Activated CD4-positive, alpha-beta T cell treated with anti-CD3 and anti-CD28 coated beads, Interleukin-2, amount 10 ng/mL, durations not matched to agents 24 days and 14 days (primary cell): ENCODE results near the gene ZG16B. TPM values are rescaled to one million over a fixed set of nuclear protein-coding genes. Genes with fewer than 3 reads are reported as not detected.

Experiments used
- DNase-seq: peaks from one replicate; pipeline ENCODE4 v3.0.0; 2022
- H3K27ac Mint-ChIP-seq: one replicate; pipeline ENCODE4 v1.8.0; 2022; ENCODE audit warnings: mild to moderate bottlenecking, mixed read lengths
- H3K27me3 Mint-ChIP-seq: one replicate; pipeline ENCODE4 v1.8.0; 2022; ENCODE audit warnings: mixed read lengths
- H3K36me3 Mint-ChIP-seq: one replicate; pipeline ENCODE4 v1.8.0; 2022; ENCODE audit warnings: low read depth, mild to moderate bottlenecking, mixed read lengths
- H3K4me1 Mint-ChIP-seq: one replicate; pipeline ENCODE4 v1.8.0; 2021; ENCODE audit warnings: mixed read lengths
- H3K4me3 Mint-ChIP-seq: one replicate; pipeline ENCODE4 v1.8.0; 2022; ENCODE audit warnings: mild to moderate bottlenecking, moderate library complexity, mixed read lengths
- H3K9me3 Mint-ChIP-seq: one replicate; pipeline ENCODE4 v1.8.0; 2021; ENCODE audit warnings: mixed read lengths
- intact Hi-C: fragments of 100-400 bp; cut with micrococcal nuclease; formaldehyde crosslinking; loops from one replicate; pipeline ENCODE4 v1.15.1; 2023
- total RNA-seq: library from RNA; stranded (reverse); gene quantifications from 2 replicates; pipeline ENCODE4 v1.2.3, GENCODE V29; 2022

The ZG16B gene
- total RNA-seq, result 9.3 and 11.0 TPM in 2 replicates

- intact Hi-C loops, result no loop called here
- peak; percentile 72 for DNase-seq
- H3K4me3 Mint-ChIP-seq, result peak within 1 kb of the TSS; percentile 65
- H3K36me3 Mint-ChIP-seq, result no peaks in the 10 kb centered on the region
- no peaks in the 10 kb centered on the region for H3K9me3 Mint-ChIP-seq
- H3K27me3 Mint-ChIP-seq, result peaks cover 2% of the 10 kb centered on the region
- H3K27ac Mint-ChIP-seq, result peak within 1 kb of the TSS; percentile 81
- H3K4me1 Mint-ChIP-seq, result peaks cover 3% of the 10 kb centered on the region
Measured at GRCh38 chr16:2829501-2830354, at the start of gene ZG16B. ZG16B (plus strand) TSS chr16:2830303; CDS start chr16:2830442, 139 bp downstream.

GRCh38 chr16:2782583-2783351, 47.3 kb upstream of the ZG16B start:
- peaks cover 11% of the 10 kb centered on the region for H3K4me1 Mint-ChIP-seq
- H3K36me3 Mint-ChIP-seq, result peaks cover 2% of the 10 kb centered on the region
- no peaks in the 10 kb centered on the region for H3K9me3 Mint-ChIP-seq
- intact Hi-C loops, result no loop called here
- H3K4me3 Mint-ChIP-seq, result no peak overlapping the region
- no peak overlapping the region for H3K27ac Mint-ChIP-seq
- H3K27me3 Mint-ChIP-seq, result peaks cover 18% of the 10 kb centered on the region
- DNase-seq, result no peak

GRCh38 chr16:2783581-2784357, 46.3 kb upstream of the ZG16B start:
- Mint-ChIP-seq H3K4me3 (no peak overlapping the region), H3K4me1 (peaks cover 3% of the 10 kb centered on the region), H3K36me3 (no peaks in the 10 kb centered on the region), H3K9me3 (no peaks in the 10 kb centered on the region), H3K27ac (no peak overlapping the region), H3K27me3 (peaks cover 22% of the 10 kb centered on the region)
- DNase-seq, result no peak
- intact Hi-C loops, result no loop called here

GRCh38 chr16:2784358-2785100, 45.6 kb upstream of the ZG16B start:
- H3K36me3 Mint-ChIP-seq, result no peaks in the 10 kb centered on the region
- peaks cover 2% of the 10 kb centered on the region for H3K4me1 Mint-ChIP-seq
- no peak for DNase-seq
- no peaks in the 10 kb centered on the region for H3K9me3 Mint-ChIP-seq
- intact Hi-C loops, result no loop called here
- H3K27ac Mint-ChIP-seq, result peak overlapping the region; percentile 41
- H3K27me3 Mint-ChIP-seq, result peaks cover 25% of the 10 kb centered on the region
- H3K4me3 Mint-ChIP-seq, result peak overlapping the region; percentile 81

- DNase-seq, result peak; percentile 70
- Mint-ChIP-seq H3K27me3 (peaks cover 26% of the 10 kb centered on the region), H3K36me3 (no peaks in the 10 kb centered on the region), H3K27ac (peak overlapping the region; percentile 41), H3K4me3 (peak overlapping the region; percentile 81), H3K4me1 (peaks cover 2% of the 10 kb centered on the region), H3K9me3 (no peaks in the 10 kb centered on the region)
- intact Hi-C loops, result no loop called here
Measured at GRCh38 chr16:2785101-2785991, 44.8 kb upstream of the ZG16B start.

- H3K9me3 Mint-ChIP-seq, result no peaks in the 10 kb centered on the region
- H3K4me1 Mint-ChIP-seq, result peaks cover 2% of the 10 kb centered on the region
- intact Hi-C loops, result no loop called here
- H3K27ac Mint-ChIP-seq, result no peak overlapping the region
- H3K36me3 Mint-ChIP-seq, result no peaks in the 10 kb centered on the region
- peaks cover 27% of the 10 kb centered on the region for H3K27me3 Mint-ChIP-seq
- no peak for DNase-seq
- H3K4me3 Mint-ChIP-seq, result peak overlapping the region; percentile 19
Measured at GRCh38 chr16:2786061-2786825, 43.9 kb upstream of the ZG16B start.

GRCh38 chr16:2786826-2787151, 43.3 kb upstream of the ZG16B start:
- no peak overlapping the region for H3K27ac Mint-ChIP-seq
- peaks cover 29% of the 10 kb centered on the region for H3K27me3 Mint-ChIP-seq
- DNase-seq, result no peak
- H3K36me3 Mint-ChIP-seq, result no peaks in the 10 kb centered on the region
- peaks cover 2% of the 10 kb centered on the region for H3K4me1 Mint-ChIP-seq
- H3K4me3 Mint-ChIP-seq, result no peak overlapping the region
- no peaks in the 10 kb centered on the region for H3K9me3 Mint-ChIP-seq
- intact Hi-C loops, result no loop called here

GRCh38 chr16:2787406-2787805, 42.7 kb upstream of the ZG16B start, which contains the start of gene PRSS33:
PRSS33 (minus strand) TSS chr16:2787560; CDS start chr16:2786547, 1,013 bp downstream.
- intact Hi-C loops, result no loop called here
- H3K27ac Mint-ChIP-seq, result no peak within 1 kb of the TSS
- DNase-seq, result no peak
- no peaks in the 10 kb centered on the region for H3K9me3 Mint-ChIP-seq
- H3K27me3 Mint-ChIP-seq, result peaks cover 29% of the 10 kb centered on the region
- peaks cover 2% of the 10 kb centered on the region for H3K4me1 Mint-ChIP-seq
- no peak within 1 kb of the TSS for H3K4me3 Mint-ChIP-seq
- no peaks in the 10 kb centered on the region for H3K36me3 Mint-ChIP-seq

- no peaks in the 10 kb centered on the region for H3K36me3 Mint-ChIP-seq
- intact Hi-C loops, result no loop called here
- no peaks in the 10 kb centered on the region for H3K9me3 Mint-ChIP-seq
- peaks cover 29% of the 10 kb centered on the region for H3K27me3 Mint-ChIP-seq
- H3K4me3 Mint-ChIP-seq, result no peak overlapping the region
- H3K27ac Mint-ChIP-seq, result no peak overlapping the region
- peaks cover 2% of the 10 kb centered on the region for H3K4me1 Mint-ChIP-seq
- no peak for DNase-seq
Measured at GRCh38 chr16:2787961-2788360, 42.1 kb upstream of the ZG16B start.

GRCh38 chr16:2790631-2791030, 39.5 kb upstream of the ZG16B start:
- no peak for DNase-seq
- H3K27me3 Mint-ChIP-seq, result peaks cover 36% of the 10 kb centered on the region
- H3K4me1 Mint-ChIP-seq, result no peaks in the 10 kb centered on the region

GRCh38 chr16:2791174-2791573, 38.9 kb upstream of the ZG16B start:
- Mint-ChIP-seq H3K27ac (no peak overlapping the region), H3K27me3 (peaks cover 37% of the 10 kb centered on the region), H3K9me3 (no peaks in the 10 kb centered on the region), H3K36me3 (no peaks in the 10 kb centered on the region), H3K4me3 (no peak overlapping the region), H3K4me1 (no peaks in the 10 kb centered on the region)
- DNase-seq, result no peak
- intact Hi-C loops, result no loop called here

More at GRCh38 chr16:2790631-2791030, 39.5 kb upstream of the ZG16B start:
- Mint-ChIP-seq H3K27ac (no peak overlapping the region), H3K9me3 (no peaks in the 10 kb centered on the region), H3K4me3 (no peak overlapping the region), H3K36me3 (no peaks in the 10 kb centered on the region)
- intact Hi-C loops, result no loop called here

- H3K27ac Mint-ChIP-seq, result no peak overlapping the region
- no peak overlapping the region for H3K4me3 Mint-ChIP-seq
- intact Hi-C loops, result no loop called here
- no peaks in the 10 kb centered on the region for H3K9me3 Mint-ChIP-seq
- DNase-seq, result no peak
- peaks cover 29% of the 10 kb centered on the region for H3K27me3 Mint-ChIP-seq
- H3K4me1 Mint-ChIP-seq, result no peaks in the 10 kb centered on the region
- no peaks in the 10 kb centered on the region for H3K36me3 Mint-ChIP-seq
Measured at GRCh38 chr16:2792940-2793339, 37.2 kb upstream of the ZG16B start.
